Measurements from ENCODE around the gene JMJD8.

The JMJD8 gene, protein sequence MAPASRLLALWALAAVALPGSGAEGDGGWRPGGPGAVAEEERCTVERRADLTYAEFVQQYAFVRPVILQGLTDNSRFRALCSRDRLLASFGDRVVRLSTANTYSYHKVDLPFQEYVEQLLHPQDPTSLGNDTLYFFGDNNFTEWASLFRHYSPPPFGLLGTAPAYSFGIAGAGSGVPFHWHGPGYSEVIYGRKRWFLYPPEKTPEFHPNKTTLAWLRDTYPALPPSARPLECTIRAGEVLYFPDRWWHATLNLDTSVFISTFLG

GRCh38 chr16:684071-684794 lies at the start of gene JMJD8:
Gene JMJD8, minus strand, starts transcription at chr16:684334. Its CDS starts 15 bp downstream, at chr16:684319.
- peak; percentile 82 for DNase-seq

DNA sequence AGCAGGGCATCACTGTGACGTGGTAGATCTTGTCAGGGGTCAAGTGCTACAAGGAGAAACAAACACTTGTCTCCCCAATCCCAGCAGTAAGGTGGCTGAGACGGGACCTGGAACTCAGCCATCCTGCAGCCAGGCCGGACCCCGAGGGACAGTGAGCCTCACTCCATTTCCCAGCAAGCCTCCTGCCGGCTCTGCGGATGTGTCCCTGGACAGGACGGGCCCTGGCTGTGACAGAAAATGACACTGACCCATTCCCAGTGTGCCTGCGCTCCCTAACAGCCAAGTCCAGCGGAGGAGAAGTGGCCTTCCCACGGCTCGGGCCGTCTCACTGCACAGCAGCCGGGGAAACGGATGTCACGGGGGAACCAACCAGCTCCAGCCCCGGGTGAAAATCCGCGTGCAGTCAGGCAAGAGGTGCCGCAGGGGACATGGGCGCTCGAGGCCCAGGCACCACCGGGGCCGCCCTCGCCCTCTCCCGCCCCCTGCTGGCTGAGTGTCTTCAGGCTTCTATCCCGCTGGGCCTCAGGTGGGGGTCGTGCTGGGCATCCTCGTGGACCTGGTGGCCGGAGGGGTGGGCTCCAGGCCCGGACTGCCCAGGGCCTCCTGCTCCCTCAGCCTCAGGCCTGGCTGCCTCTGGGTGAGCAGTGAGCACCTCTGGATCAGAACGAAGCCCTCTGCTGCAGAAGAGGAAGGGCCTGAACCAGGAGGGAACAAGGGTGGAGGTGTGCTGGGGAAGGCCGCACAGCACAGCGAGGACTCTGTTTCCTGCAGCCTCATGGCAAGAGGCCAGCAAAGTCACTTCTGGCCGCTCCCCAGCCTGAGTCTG lies 49.5 kb upstream of the JMJD8 start:
- no peak for DNase-seq

DNA sequence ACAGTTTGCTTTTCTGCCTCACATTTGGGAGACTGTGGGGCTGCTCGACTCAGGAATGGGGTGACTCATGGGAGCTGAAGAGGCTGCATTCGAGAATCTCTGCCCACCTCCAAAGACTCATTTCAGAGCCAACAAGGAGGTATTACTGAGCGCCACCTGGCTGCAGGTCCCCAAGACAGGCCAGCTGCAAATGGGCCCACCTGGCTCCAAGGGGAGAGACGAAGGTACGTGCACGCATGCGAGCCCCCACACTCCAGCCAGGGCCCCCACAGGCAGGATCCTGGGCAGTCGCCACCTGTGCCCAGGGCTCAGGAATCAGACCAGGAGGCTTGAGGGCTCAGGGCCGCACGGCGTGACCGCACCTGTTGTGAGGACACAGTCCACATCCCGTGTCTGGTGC lies 48.8 kb upstream of the JMJD8 start:
- no peak for DNase-seq

DNA sequence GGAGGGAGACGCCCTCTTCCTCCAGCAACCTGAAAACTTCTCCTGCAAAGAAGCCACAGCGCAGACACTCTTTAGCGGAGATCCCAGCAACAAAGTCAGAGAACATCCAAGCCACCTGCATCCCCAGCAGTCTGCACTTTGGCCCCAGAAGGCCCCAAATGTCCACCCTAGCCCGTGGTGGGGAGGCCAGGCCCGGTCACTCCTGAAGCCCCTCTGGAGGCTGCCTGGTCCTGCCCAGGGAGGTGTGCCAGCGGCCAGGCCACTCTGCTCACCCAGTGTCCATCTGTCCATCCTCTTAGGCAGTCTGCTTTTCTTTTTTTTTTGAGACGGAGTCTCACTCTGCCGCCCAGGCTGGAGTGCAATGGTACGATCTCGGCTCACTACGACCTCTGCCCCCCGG lies 48.2 kb upstream of the JMJD8 start:
- DNase-seq, result no peak

DNA sequence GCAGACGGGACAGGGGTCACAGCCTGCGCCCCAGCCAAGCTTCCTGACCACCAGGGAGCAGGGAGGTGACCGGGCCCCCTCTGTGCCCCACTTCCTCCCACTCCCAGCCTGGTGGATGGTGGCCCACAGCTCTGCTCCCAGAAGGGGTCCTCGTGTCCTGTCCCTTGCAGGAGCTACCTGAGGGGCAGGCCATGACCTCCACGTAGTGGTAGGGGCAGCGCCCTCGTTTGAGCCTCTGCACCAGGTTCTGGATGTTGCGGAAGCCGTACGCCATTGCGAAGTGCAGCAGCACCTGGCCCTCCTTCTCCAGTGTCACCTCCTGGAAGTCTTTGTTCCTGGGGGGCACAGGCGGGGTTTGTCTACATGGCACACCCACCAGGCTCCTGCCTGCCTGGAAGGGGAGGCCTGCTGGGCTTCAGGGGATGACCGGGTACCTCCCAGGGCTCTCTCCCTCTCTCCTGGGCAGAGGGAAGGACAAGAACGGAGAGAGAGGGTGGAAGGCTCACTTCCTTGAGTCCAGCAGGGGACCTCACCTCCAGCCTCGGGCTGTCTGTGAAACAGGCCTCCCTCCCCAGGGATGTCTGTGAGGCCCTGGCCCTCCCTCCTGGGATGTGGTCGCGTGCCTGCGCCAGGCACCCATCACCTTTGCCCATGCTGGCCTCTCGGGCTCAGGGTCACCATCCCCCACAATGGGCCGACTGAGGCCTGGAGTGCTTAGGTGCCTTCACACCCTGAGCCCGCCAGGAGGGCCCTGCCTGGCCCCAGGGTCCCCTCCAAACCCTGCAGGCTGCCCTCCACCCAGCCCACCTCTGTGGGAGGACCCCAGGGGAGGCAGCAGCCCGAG lies 46.8 kb upstream of the JMJD8 start:
- DNase-seq, result no peak

GRCh38 chr16:729768-730665 lies 45.9 kb upstream of the JMJD8 start:
- no peak for DNase-seq

GRCh38 chr16:728890-729744 lies 45.0 kb upstream of the JMJD8 start:
- no peak for DNase-seq

DNA sequence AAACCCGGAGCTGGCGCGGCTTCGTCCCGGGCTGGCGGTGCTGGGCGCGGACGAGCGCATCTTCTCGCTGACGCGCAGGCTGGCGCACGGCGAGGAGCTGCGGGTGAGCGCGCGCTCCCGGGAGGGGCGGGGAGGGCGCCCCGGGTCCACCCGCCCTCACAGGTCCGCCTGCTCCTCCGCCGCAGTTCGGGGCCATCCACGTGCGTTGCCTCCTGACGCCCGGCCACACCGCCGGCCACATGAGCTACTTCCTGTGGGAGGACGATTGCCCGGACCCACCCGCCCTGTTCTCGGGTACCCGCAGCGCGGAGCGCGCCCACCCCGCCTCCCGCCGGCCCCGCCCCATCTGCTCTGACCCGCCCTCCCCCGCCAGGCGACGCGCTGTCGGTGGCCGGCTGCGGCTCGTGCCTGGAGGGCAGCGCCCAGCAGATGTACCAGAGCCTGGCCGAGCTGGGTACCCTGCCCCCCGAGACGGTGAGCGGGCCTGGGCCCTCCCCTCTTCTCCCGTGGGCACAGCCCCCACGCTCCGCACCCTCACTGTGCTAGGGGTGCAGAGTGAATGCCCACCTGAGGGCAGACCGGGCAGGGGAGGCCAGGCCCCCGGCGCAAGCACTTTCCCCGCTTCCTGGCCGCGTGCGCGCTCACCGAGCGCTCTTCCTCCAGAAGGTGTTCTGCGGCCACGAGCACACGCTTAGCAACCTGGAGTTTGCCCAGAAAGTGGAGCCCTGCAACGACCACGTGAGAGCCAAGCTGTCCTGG lies 44.2 kb upstream of the JMJD8 start:
- no peak for DNase-seq

GRCh38 chr16:727291-727977 lies 43.3 kb upstream of the JMJD8 start:
- DNase-seq, result no peak

DNA sequence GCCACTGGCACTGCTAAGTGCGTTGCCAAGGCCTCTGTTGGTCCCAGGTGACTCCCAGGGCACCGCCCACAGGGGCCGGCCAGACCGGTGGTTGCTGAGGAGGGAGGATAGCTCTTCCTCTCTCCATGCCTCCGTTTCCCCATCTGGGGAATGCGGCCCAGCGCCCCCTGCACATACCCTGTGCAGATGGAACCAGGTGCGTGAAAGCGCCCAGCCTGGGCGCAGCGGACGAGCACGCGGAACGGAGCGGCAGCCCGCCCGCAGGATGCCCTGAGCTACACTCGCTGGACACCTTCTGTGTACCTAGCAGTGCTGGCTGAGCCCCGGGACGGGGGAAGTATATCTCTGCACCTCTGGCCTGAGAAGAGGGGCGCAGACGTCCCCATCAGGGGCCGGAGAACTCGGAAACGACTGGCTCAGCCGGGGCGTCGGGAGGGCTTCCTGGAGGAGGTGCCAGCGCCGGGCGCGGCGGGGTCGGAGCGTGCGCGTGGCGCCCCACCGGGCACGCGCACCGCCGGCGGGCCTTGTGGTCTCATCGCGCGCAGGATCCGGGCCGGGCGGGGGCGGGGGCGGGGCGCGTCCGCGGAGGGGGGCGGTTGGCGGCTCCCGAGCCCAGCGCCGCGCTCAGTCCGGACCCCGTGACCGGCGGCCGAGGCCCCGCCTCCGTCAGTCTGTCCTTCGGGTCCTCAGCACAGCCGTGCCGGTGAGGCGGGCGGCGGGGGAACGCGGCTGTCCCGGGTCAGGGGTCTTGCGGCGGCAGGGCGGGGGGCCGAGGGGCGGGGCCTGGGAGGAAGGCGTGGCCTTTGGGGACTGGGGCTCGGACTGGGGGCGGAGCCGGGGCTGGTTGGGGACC lies 42.5 kb upstream of the JMJD8 start, which contains the start of the genes CCDC78 and HAGHL:
CCDC78 (minus strand) TSS at position 6 of the 853 bp plus-strand sequence. CDS start 76 bp downstream, outside the sequence.
HAGHL (plus strand) TSS at position 669 of the 853 bp plus-strand sequence. CDS start 404 bp downstream, outside the sequence.
- DNase-seq, result no peak

DNA sequence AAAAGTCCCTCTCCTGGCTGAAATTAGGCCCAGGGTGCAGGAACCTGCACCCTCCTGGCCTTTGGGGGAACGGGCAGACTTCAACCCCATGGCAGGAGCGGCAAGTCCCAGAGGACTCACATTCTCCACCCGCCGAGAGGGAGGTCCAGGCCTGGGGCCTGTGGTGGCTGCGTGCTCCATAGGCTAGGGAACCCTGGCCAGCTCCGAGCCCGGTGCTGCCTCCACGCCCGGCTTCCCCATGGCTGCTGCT lies 42.0 kb upstream of the JMJD8 start:
- DNase-seq, result no peak

DNA sequence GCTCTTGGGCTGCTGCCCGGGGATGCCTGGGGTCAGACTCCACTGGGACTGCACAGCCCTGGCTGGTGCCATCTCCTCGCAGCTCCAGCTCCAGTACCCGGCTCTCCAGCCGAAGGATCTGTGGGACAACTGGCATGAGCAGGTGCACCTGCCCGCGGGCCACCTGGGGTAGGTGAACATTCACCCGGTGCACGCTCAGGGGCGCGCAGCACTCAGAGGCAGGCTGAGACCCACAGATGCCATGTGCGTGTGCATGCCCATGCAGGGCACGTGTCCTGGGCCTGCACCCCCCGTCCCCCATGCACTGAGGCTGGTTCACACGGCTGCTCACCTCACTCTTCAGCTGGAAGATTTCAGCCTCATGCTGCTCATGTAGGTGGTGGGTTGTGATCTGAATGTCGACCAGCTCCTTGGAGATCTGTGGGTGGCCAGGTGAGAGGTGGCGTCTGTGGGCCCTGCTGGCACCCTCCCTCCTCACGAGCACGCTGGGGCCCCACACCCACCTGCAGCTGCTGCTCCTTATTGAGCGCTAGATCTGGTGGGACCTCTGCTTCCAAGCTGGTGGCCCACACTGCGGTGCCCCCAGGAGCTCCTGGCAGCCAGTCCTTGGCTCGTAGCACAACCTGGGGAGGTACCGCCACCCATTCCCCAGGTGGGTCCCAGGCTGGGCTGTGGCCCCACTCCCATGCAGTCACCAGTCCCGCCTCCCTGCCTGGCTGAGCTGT lies 41.5 kb upstream of the JMJD8 start:
- no peak for DNase-seq

- no peak for DNase-seq
Measured at GRCh38 chr16:725041-725376, 40.9 kb upstream of the JMJD8 start.

DNA sequence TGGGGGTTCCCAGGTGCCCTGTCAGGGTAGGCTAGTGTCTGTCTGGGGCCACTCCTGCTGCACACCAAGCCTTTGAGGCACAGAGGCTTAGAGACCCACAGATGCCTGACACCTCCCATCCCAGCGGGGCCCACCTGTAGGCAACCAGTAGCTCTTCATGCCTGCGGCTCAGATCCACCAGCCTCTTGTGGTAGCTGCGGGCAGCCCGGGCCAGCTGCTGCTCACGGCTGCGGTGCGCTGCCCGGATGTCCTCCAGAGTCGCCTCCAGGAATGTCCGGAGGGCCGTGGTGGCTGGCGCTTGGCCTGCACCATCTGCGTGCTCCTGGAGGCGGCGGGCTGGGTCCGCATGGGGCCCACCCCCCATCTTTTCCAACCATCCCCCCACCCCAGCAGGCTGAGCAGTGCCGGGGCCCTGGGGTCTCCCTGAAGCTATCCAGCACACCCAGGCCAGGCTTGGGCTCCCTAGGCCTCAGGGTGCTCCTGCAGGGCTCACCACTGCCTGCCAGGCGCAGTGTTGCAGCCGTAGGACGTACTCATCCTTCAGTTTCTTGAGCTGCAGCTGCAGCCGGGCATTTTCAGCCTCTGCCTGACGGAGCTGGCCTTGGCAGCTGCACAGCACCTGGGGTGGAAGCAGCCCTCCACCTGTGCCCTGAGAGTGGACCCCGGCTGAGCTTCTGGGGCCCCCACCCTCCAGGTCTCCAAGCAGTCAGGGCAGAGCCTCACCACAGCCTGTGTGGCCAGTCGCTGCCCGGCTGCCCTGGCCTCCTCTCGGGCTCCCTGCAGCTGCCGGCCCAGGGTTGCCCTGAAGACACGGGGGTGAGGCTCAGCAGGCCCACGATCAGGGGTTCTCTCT lies 40.3 kb upstream of the JMJD8 start:
- DNase-seq, result no peak

GRCh38 chr16:723695-724094 lies 39.6 kb upstream of the JMJD8 start:
- DNase-seq, result no peak

DNA sequence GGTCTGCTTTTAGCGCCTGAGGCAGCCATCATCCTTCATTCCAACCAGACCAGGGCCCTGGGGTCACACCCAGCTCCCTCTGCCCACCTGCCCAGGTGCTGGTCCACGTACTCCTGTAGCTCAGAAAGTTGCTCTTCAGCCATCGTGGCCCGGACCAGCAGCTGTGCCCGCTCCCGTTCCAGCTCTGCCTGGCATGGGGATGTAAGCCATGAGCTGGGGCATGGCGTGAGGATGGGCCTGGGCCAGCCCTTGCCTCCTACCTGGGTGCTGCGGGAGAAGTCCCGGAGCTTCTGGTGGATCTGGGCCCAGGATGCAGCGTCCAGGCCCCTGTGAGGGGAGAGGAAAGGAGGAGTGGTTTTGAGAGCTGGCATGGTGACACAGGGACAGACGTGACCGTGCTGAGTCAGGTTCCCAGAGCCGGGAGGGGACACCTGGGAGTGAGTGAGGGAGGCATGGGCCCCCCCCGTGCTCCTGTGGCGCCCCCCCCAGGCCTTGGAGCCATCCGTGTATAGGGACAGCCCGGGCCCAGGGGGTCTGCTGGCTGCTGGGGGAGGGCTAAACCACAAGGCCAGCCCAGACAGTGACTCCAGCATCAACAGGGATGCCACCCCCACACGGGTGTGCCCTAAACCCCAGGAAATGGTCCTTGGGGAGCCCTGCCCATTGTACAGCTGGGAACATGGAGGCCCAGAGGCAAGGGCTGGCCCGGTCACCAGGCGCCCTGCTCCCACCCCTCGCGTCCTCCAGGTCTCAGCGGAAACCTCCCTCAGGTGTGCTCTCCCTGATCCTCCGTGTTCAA lies 38.9 kb upstream of the JMJD8 start:
- DNase-seq, result no peak

All from NCI-H187 treated with DMSO at 0.1 percent for 48 hours (cell line).